ENCODE data around the gene P2RY13. TPM values are rescaled to one million over a fixed set of nuclear protein-coding genes. Genes with fewer than 3 reads are reported as not detected.

The P2RY13 gene
- polyA plus RNA-seq, 1 donor: 1.1 TPM

DNA sequence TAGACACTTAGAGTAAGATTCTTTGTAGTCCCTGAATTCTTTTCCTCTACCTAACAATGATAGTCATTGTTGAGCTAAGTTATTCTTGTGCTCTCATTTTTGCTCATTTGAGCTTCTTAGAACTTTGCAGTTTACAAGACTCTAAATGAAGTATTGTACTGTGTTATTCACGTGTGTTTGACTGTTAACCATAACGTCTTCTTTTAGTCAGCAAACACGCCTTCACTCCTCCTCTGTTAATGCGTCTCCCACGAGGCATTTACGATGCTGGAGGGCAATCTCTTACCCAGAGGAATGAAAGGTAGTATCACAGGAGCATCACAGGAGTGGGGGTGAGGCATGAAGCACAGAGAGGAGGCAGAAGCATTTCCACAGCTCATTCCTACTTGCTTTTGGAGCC, 36.2 kb downstream of the P2RY13 start:
- DNase-seq (ENCODE audit: low read depth): no peak

DNA sequence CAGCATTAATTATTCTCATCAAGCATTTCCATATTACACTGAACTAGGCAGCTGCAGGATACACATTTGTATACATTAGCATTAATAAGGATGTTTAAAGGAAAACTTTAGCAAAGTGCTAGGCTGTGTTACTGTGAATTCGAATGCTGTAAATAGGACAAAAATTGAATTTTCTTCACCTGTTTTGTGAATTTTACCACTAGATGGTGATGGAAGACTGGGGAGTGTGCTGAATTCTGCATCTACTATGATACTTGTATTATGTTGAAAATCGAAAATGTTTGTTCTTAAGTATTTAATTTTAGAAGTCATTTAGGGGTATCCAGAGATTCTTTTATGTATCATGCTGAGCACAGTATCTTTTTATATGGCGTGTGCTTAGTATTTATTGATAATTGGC, 38.7 kb downstream of the P2RY13 start:
- DNase-seq (ENCODE audit: low read depth): no peak

DNA sequence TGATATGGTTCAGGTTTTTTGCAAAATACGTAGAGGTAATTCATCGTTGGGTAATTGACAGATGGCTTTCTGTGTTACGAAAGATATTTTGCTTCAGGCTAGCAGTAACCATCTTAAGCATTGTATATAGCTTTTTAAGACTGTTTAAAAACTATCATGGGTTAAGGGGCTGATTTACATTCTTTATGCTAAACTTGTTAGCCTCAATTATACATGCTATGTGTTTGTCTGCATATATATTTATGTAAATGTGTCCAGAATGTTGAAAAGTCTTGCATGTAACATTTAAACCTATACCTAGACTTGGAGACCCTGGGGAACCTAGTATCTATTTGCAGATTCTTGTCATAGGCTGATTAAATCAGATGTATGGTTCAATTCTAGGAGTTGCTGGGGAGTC, 39.9 kb downstream of the P2RY13 start:
- no peak for DNase-seq (ENCODE audit: low read depth)

DNA sequence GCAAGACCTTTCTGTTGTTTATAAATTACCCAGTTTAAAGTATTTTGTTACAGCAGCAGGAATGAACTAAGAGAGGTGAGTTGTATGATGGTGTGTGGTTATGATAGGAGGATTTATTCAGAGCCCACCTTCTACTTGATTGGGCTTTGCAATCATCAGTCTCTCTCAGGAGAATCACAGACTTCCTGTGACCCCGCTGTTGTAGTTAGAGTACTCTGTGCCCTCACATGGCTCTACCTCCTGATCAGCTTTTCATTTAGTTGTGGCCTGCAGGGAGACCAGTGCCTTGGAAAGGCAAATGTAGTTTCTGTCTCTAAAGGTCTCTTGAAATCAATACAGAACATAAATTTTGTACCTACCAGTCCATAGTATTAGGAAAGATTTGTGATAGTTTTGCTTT, 43.4 kb downstream of the P2RY13 start:
- no peak for DNase-seq (ENCODE audit: low read depth)

DNA sequence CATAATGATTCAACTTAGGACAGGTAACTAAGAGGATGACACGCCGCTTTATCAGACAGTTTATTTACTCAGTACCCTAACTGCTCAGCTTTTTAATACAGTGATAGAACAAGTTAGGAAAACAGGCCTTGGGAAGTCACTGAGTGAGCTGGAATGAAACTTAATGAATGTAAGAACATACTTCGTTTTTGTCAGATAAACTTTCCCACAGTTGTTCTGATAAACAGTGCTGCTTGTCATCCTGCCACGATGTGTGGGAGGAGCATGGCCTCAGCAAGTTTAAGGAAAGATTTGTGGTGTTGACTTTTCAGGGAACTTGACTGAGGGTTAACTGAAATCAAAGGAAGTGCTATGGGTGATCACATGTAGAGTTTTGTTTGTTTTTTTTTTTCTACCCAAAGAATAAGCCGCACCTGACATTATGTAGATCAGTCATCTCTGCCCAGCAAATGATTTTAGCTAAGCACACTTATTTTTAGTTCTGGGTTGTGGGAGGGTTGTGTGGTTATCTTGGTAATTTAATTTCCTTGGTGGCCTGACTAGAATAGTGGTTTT, 45.4 kb downstream of the P2RY13 start:
- no peak for DNase-seq (ENCODE audit: low read depth)

DNA sequence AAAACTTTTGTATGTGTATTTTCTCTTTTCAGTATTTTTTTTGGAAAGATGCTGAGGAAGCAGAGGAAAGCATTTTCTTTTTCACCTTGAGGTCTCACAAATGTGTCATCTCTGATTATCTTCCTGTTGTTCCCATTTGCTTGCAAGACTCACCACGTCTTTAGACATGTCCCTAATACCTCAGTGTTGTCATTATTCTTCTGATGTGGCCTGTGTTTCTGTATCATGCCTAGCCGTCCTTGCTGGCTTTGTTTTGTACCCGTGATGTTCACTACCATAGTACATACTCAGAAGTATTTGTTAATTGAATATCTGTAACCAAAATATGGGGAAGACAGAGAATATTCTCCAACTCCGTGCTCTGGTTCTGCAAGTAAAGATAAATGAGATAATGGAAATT, 46.0 kb downstream of the P2RY13 start:
- no peak for DNase-seq (ENCODE audit: low read depth)

DNA sequence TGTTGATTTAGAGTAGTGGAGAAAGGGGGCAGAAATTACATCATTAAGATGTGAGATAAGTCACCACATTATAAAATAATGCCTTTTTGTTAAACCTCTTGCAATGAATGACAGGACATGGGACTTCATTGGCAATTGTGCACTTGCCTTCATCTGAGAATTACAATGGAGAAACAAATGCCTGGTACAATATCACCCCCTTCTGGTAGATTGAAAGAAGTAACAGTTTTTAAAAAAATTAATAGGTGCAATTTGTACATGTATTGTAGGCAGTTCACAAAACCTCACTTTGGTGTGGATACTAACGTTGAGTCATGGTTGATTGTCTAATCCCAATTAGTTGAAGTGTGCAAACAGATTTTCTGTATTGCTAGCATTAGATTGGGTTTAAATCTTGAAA, 46.4 kb downstream of the P2RY13 start:
- DNase-seq (ENCODE audit: low read depth): no peak

DNA sequence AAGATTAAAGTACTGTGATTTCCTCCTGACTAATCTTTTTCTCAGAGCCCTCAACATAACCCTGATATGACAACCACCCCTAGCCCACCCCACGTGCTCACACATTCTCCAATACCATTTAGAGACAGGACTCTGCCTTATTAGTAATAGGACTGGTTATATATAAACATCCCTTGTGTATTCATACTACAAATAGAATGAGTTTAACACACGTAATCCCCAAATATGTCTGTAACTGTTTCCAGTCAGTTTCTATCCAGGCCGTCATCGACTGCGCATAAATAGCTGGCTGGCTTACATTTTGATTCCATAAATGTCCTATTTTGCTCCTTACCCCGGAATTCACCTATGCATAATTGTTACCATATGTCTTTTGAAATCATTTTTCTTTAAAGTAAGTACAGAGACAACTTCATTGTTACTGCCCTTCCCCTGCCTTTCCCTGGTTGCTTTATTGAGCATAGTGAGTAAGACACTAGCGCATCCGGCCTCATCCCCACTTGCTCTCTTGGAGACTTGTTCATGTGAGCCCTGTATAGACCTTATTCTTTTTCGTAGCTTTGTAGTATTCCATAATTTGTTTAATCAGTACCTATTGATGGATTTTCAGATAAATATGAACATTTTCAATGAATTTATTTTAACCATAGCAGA, 47.6 kb downstream of the P2RY13 start:
- DNase-seq (ENCODE audit: low read depth): peak; percentile 56

DNA sequence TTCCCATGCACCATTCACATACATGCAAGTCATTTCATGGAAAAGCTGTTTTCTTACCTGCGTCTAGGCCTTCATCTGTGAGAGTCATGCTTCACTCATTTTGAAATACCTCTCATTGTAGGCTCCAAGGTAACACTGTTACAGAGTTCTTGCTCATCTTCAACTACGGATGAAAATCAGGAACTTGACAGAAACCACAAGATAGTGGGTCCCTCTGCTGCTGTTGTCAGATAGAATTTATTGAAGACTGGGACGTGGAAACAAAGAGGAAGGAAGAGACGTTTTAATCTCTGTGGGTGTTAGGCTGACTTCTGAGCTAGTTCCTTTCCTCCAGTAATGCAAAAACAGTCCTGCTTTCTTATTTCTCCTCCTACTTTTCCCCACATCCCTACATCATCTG, 51.1 kb downstream of the P2RY13 start, which contains the start of gene P2RY14:
P2RY14 (minus strand) TSS at position 313 of the 400 bp plus-strand sequence. CDS start 64,226 bp downstream, outside the sequence.
- DNase-seq (ENCODE audit: low read depth): no peak

DNA sequence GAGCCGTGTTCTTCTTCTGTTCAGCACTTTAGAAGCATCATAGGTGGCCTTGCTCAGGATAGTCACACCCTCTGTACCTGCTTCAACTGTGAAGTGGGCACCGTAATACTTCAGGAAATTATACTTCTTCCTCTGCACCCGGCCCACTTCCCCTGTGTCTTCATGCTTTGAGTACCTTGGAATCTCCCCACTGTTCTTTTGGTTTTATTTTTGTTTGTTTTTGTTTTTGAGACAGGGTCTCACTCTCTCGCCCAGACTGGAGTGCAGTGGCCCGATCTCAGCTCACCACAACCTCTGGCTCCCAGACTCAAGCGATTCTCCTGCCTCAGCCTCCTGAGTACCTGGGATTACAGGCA, 52.7 kb downstream of the P2RY13 start:
- DNase-seq (ENCODE audit: low read depth): no peak

Other genes starting within 250 kb of the P2RY13 start
- gene MED12L, start 243.9 kb downstream of the P2RY13 start, polyA plus RNA-seq (ENCODE audit: insufficient read length): 10.0 TPM
- not detected for gene GPR171, start 126.3 kb downstream of the P2RY13 start, polyA plus RNA-seq (ENCODE audit: insufficient read length)
- gene P2RY14, start 51.0 kb downstream of the P2RY13 start, polyA plus RNA-seq (ENCODE audit: insufficient read length): 1.4 TPM
- not detected for gene GPR87, start 12.7 kb downstream of the P2RY13 start, polyA plus RNA-seq (ENCODE audit: insufficient read length)
- gene P2RY12, start 55.2 kb upstream of the P2RY13 start, polyA plus RNA-seq (ENCODE audit: insufficient read length): 0.92 TPM
- 5.5 TPM for gene IGSF10, start 131.5 kb upstream of the P2RY13 start, polyA plus RNA-seq (ENCODE audit: insufficient read length)